Stimulated activated CD4-positive, alpha-beta T cell treated with anti-CD3 and anti-CD28 coated beads, TNF-alpha, amount 100 ng/mL, for 4 hours (primary cell): Measurements from ENCODE around the gene TRPC5OS.

Experiments
- DNase-seq, 3 experiments: peaks; one replicate each; pipeline ENCODE4 v3.0.0-alpha.2; 2020; ENCODE audit warnings: low read depth in 3 of 3

Gene TRPC5OS

DNA sequence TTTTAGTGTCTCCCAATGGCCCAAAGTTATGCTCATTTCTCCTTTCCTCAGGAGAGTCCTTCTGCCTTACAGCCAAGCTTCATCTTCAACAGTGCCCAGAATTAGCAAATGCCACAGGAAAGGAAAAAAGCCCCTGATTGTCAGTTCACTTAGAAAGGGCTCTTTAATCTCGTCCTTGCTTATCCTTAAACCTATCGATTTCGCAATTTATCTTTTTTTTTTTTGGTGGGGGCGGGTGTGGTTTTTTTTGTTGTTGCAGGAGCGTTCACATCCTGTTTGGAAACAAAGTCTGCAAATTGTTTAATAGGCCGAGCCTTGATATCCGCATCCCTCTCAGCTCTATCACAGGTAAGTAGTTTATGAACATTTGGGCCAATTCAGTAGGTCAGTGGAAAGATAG, 20.2 kb downstream of the TRPC5OS start:
- no peak for DNase-seq

DNA sequence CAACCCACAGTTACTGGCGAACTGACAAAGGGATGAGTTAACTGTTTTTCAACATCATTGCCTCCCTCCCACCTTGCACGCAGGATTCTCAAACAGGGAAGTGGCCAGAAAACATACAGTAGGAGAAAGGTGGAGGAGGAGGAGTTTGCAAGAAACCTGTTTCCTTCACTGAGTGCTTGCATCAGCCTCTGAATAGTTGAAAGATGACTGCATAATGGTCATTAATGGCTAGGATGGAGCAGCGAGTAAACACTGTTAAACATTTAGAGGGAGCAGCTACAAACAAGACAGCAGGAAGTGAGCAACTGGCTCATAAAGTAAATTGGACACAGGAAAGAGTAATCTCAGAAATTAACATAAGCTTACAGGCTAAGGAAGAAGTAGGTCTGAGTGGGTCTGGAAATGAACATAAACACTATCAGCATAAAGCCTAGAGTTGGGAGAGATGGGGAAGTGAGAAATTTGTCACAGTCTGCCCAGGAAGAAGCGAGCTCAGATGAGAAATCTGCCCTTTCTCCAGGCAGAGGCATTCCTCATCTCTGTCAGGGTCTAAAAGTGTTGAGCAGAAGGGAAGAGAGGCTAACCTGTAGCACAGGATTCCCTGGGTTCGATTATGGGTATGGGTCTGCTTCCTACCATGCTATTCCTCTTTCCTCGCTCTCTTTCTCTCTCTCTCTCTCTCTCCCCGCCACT, 38.6 kb downstream of the TRPC5OS start:
- no peak for DNase-seq

DNA sequence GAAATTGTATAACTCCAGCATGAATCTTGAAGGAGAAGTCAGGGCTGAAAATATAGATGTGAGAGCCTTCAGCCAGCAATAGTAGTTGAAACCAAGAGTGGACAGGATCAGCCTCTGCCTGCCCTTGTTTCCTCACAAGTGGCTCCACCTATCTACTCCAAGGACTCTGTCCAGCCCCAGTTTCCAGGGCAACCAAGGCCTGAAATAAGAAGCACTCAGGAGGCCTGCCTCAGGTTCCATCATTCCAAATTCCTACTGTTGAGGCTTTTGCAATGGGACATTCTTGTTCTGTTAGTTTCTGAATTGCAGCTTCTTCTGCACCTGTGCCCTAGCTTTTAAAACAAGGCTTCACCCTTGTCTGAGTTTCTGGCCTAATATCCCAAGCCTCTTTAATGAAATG, 41.6 kb downstream of the TRPC5OS start:
- no peak for DNase-seq

DNA sequence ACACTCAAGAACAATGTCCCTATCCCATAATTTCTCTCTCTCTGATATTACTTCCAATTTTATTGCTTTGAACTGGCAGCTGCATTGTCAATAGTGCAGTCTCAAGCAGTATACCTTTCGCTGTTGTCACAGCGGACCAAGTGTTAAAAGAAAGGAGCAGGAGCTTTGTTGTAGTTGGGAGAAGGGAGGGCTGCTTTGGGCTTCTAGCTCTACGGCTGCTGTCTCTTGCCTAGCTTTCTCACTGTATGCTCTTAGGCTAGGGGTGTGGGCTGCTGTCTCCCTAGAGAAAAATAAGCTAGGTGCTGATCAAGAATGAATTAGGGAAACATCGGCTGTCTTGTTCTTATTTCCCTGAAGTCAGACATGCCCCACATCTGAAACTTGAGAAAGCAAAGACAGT, 52.5 kb downstream of the TRPC5OS start:
- DNase-seq: no peak
